HFF-Myc (cell line): ENCODE data around the gene SLC1A4.

Experiments
- DNase-seq: peaks from one replicate; pipeline ENCODE4 v3.0.0-alpha.2; 2011; ENCODE audit warnings: low read depth; ENCODE audit errors: extremely low read depth
- H3K4me3 ChIP-seq: replicated peaks from 2 replicates; pipeline ENCODE4 v1.5.1; 2011; ENCODE audit warnings: low read depth, mild to moderate bottlenecking, control low read depth, low read length
- TF ChIP-seq, protein P1 (sequence below): IDR thresholded peaks from 2 replicates; pipeline ENCODE4 v1.5.1; 2012; ENCODE audit warnings: mild to moderate bottlenecking, low read depth, low read length, control low read depth; ENCODE audit errors: missing control alignments

The SLC1A4 gene

DNA sequence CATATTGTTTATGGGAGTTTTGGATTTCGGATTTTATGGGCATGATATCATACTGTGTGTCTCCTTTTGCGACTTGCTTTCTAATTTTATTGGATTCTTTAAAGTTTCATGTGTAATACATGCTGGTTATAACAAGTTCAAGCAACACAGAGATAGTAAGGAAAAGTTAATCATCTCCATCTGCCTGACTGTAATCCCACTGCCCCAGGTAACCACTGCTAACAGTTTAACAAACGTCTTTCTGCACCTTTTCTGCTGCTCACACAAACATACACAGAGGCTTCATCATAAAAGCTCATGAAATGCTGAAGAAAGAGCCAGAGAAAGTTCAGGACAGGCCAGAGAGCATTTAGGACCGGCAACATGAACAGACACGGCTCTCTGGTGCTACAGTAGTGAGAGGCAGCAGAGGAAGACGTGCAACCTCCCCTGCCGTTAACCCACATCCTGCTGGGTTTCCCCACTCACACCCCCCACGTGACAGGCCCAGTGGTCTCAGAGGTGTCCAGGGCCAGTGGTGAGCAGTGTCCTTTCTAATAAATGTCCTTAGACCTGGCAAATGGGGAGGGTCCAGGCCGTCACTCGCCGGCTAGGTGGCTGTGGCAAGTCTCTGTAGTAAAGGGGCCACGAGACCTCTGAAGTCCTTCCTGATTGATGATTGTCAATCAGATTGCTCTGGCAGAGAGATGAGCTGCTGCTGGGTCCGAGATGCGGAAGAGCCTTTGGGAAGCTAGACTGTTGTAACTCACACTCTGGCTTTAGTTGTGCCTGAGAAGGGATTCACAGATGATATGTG is 43.0 kb upstream of the SLC1A4 start:
- no peak overlapping the region for H3K4me3 ChIP-seq
- TF ChIP-seq, protein P1, sequence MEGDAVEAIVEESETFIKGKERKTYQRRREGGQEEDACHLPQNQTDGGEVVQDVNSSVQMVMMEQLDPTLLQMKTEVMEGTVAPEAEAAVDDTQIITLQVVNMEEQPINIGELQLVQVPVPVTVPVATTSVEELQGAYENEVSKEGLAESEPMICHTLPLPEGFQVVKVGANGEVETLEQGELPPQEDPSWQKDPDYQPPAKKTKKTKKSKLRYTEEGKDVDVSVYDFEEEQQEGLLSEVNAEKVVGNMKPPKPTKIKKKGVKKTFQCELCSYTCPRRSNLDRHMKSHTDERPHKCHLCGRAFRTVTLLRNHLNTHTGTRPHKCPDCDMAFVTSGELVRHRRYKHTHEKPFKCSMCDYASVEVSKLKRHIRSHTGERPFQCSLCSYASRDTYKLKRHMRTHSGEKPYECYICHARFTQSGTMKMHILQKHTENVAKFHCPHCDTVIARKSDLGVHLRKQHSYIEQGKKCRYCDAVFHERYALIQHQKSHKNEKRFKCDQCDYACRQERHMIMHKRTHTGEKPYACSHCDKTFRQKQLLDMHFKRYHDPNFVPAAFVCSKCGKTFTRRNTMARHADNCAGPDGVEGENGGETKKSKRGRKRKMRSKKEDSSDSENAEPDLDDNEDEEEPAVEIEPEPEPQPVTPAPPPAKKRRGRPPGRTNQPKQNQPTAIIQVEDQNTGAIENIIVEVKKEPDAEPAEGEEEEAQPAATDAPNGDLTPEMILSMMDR, result no peak
- DNase-seq, result peak; percentile 14

DNA sequence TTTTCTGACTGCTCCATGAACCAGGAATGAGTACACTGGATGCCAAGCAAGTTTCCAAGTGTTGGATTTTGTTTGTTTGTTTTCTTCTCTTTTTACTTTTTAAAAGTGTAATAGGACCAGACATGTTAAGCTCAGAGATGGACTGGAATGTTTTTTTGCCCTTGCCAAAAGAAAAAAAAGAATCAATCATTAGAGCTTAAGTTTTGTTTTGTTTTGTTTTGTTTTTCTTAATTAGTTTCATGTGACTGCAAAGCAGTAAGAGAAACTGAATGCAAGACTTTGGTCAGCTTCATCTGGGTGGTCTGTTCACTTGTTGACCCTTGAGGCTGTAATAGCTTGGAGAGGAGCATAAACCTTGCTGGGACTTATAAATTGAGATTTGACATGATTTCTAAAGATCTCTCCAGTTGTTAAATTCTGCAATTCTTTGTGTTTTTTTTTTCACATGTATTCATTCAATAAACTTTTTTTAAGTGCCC is 42.4 kb upstream of the SLC1A4 start:
- TF ChIP-seq, protein P1, result no peak
- H3K4me3 ChIP-seq, result no peak overlapping the region
- peak; percentile 15 for DNase-seq

DNA sequence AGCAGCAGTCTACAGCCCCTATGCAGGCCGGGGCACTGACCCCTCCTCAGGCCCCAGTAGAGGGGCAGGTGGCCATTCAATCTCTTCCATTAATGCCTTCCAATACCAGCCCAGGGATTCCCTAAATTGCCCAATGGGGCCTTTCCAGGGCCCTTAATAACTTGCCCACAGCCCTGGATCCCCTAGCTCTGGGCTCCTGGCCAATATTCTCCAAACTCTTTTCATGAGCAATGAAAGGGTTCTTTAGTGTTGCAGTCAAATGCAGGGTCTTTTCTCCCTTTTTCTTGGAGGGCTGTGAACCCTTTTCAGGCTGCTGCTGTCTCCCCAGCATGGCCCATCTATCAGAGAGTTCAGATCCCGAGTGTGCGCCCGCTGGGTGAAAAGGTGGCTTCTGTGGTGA is 41.3 kb upstream of the SLC1A4 start:
- TF ChIP-seq, protein P1, result no peak
- no peak for DNase-seq
- no peak overlapping the region for H3K4me3 ChIP-seq

DNA sequence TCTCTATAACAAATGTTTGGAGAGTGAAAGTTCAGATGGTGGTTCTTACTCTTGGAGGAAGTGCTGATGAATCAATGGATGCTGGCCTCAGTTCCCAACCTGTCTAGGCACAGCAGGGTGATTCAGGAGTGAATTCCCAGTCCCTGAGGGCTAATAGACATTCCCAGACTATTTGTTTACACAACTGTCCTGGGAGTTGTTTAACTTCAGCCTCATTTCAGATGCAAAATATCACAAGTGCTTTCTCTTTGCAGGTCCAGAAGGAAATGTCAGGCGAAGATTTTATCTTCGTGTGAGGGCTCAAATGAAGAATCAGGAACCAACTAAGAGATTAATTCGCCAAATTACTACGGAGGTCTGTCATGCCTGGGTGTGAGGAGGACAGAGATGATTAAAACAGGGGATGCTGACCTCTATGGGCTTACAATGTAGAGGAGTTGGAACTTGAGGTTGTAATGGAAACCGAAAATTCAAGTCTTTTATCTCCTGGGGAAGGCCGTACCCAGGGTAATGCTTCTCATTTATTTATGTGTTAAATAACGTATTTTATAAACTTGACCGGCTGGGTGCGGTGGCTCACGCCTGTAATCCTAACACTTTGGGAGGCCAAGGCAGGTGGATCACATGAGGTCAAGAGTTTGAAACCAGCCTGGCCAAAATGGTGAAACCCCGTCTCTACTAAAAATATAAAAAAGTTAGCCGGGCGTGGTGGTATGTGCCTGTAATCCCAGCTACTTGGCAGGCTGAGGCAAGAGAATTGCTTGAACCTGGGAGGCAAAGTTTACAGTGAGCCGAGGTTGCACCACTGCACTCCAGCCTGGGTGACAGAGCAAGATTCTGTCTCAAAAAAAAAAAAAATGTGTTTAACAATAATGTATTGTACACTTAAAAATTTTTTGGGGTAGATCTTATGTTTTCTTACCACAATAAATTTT is 38.7 kb upstream of the SLC1A4 start:
- no peak for DNase-seq
- no peak overlapping the region for H3K4me3 ChIP-seq
- TF ChIP-seq, protein P1, result no peak

DNA sequence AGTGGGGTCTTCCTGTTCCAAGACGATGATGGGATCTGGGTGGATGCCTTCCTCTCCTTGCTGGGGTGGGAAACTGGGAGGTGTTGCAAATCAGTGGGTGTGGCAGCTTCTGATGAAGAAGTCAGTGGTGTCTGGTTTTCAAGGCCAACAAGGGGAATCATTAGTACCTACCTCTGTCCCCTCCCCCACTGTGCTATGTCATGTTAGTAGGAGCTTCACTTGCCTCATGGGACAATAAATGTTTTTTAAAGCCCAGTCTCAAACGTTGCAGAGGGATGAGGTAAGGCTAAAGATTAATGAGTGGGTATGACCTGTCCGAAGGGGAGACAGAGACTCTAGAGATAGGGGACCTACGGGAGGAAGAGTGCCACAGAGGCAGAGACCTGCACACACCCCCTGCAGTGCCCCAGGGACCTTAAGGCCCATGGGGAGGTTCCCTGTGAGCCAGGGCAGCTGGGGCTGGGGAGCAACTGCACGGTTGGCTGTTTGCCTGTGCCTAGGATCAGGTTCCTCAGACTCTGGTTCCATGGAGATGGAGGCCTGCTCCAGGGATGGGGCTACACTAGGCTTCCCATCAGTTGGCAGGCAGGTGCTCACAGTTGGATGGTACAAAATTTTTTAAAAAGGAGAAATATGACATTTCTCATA is 37.8 kb upstream of the SLC1A4 start:
- DNase-seq, result no peak
- TF ChIP-seq, protein P1, result no peak
- no peak overlapping the region for H3K4me3 ChIP-seq

DNA sequence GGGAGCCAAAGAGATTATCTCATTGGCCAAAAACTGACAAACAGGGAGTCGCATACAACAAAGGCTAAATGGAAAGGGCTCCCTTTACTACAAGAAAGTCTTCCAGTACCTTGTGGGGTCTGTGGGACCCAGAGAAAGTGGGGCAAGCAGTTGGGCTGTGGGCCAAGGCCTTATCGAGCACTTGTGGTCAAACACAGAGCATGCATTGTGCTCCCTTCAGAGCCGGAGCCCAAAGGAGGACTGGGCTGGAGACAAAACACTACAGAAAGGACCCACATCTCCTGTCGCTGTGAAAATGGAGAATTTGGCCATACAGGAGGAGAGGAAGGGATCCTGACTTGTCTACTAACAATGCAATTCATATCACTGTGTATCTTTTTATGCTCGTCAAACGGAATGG is 37.1 kb upstream of the SLC1A4 start:
- DNase-seq, result no peak
- no peak overlapping the region for H3K4me3 ChIP-seq
- TF ChIP-seq, protein P1, result no peak
